Effector memory CD4-positive, alpha-beta T cell (primary cell): Measurements from ENCODE around the gene OGG1.

ENCODE experiments used
- DNase-seq, 3 donors: peaks; one replicate each; pipeline ENCODE4 v3.0.0-alpha.2; 2020
- H3K27ac ChIP-seq: 2 replicates; pipeline ENCODE4 v1.7.0; 2013; ENCODE audit warnings: mild to moderate bottlenecking, low read length, moderate library complexity; ENCODE audit not compliant: insufficient read depth, poor library complexity, severe bottlenecking
- H3K27me3 ChIP-seq: replicated peaks from 2 replicates; pipeline ENCODE4 v1.7.0; 2013; ENCODE audit warnings: mild to moderate bottlenecking, low read length; ENCODE audit not compliant: insufficient read depth, control insufficient read depth, poor library complexity, severe bottlenecking
- H3K36me3 ChIP-seq: 2 replicates; pipeline ENCODE4 v1.7.0; 2013; ENCODE audit warnings: mild to moderate bottlenecking, low read length, moderate library complexity; ENCODE audit not compliant: control insufficient read depth, insufficient read depth
- H3K4me1 ChIP-seq: 2 replicates; pipeline ENCODE4 v1.7.0; 2013; ENCODE audit warnings: low read length, mild to moderate bottlenecking; ENCODE audit not compliant: control insufficient read depth, insufficient read depth, poor library complexity, severe bottlenecking
- H3K4me3 ChIP-seq: 2 replicates; pipeline ENCODE4 v1.7.0; 2013; ENCODE audit warnings: low read length, low read depth, mild to moderate bottlenecking; ENCODE audit not compliant: insufficient read depth, poor library complexity, severe bottlenecking
- H3K9me3 ChIP-seq: 2 replicates; pipeline ENCODE4 v1.7.0; 2013; ENCODE audit warnings: mild to moderate bottlenecking, low read length, moderate library complexity; ENCODE audit not compliant: control insufficient read depth

Gene OGG1

GRCh38 chr3:9806137-9806536, 56.4 kb downstream of the OGG1 start:
- no peaks in the 10 kb centered on the region for H3K27me3 ChIP-seq
- no peak overlapping the region for H3K4me3 ChIP-seq
- no peak overlapping the region for H3K27ac ChIP-seq
- no peak for DNase-seq
- H3K9me3 ChIP-seq, result no peaks in the 10 kb centered on the region
- H3K4me1 ChIP-seq, result peaks cover 30% of the 10 kb centered on the region
- peaks cover 54% of the 10 kb centered on the region for H3K36me3 ChIP-seq
